Neural cell (in vitro differentiated cells): ENCODE measurements around the gene PNO1.

Source experiments
- CTCF ChIP-seq: fragments of 450-650 bp; IDR thresholded peaks from 2 replicates; pipeline ENCODE4 v1.5.1; 2014; ENCODE audit warnings: antibody characterized with exemption, mild to moderate bottlenecking, moderate library complexity; ENCODE audit not compliant: poor library complexity, severe bottlenecking
- EZH2 ChIP-seq: fragments of 200-600, 300-800 bp; shearing (Covaris generic), sonication (generic); IDR thresholded peaks from 2 replicates; pipeline ENCODE4 v1.6.1; 2014; ENCODE audit warnings: antibody characterized with exemption, low read length, borderline replicate concordance, mild to moderate bottlenecking; ENCODE audit not compliant: insufficient read depth, poor library complexity, severe bottlenecking
- POLR2AphosphoS5 ChIP-seq: IDR thresholded peaks from 2 replicates; pipeline ENCODE4 v1.6.1; 2012
- RAD21 ChIP-seq: fragments of 450-650 bp; conservative IDR thresholded peaks from 2 replicates; pipeline ENCODE4 v1.6.1; 2014; ENCODE audit warnings: antibody characterized with exemption, mild to moderate bottlenecking, moderate library complexity
- REST ChIP-seq: IDR thresholded peaks from 2 replicates; pipeline ENCODE4 v1.6.1; 2012; ENCODE audit warnings: borderline replicate concordance
- TAF1 ChIP-seq: IDR thresholded peaks from 2 replicates; pipeline ENCODE4 v1.6.1; 2012; ENCODE audit warnings: low read depth

- TF ChIP-seq CTCF (no peak), EZH2 (no peak), TAF1 (no peak), REST (no peak), RAD21 (no peak), POLR2AphosphoS5 (no peak)
These were observed 403 bp downstream of the PNO1 start for GRCh38 chr2:68158134-68158447.
